ENCODE measurements around the gene GPR137B. TPM values are rescaled to one million over a fixed set of nuclear protein-coding genes. Genes with fewer than 3 reads are reported as not detected.

GPR137B gene
- total and polyA plus RNA-seq, 2 of the 4 experiments (the other 2 are of a cell fraction), result 4.5 to 12.3 TPM

GRCh38 chr1:236173174-236173767, 30.9 kb downstream of the GPR137B start:
- no peaks in the 10 kb centered on the region for H3K27me3 ChIP-seq (ENCODE audit: control insufficient read depth, insufficient read depth, low read length)
- H3K18ac ChIP-seq (ENCODE audit: low read depth, low read length), result no peak overlapping the region
- dilution Hi-C loops (cut with HindIII; ENCODE audit: low sequenced_read_pairs, unreplicated experiment) (no loop called here), intact Hi-C loops (cut with micrococcal nuclease) (no loop called here), in situ Hi-C loops (cut with MboI; ENCODE audit: low sequenced_read_pairs) (no loop called here)
- no peak overlapping the region for H3K27ac ChIP-seq (ENCODE audit: insufficient read depth, low read length)
- H2AK9ac ChIP-seq (replicated peaks; ENCODE audit: low read depth, low read length, poor library complexity), result no peak overlapping the region
- no peak overlapping the region for H2BK120ac ChIP-seq (ENCODE audit: low read depth, low read length)
- DNase-seq (no peak), ATAC-seq (ENCODE audit: low read depth) (no peak)
- H3K4ac ChIP-seq (ENCODE audit: low read depth, low read length), result no peak overlapping the region
- H3K9me3 ChIP-seq (ENCODE audit: control insufficient read depth, insufficient read depth, low read length), result no peaks in the 10 kb centered on the region
- H3K56ac ChIP-seq (ENCODE audit: extremely low read depth, insufficient read depth, low read length), result no peak overlapping the region
- peaks cover 4% of the 10 kb centered on the region; the same call in 1 of the 2 replicates for H3K4me1 ChIP-seq (ENCODE audit: control insufficient read depth, insufficient read depth, low read length)
- no peak overlapping the region for H4K8ac ChIP-seq (ENCODE audit: low read depth in 2 of 2, low read length in 2 of 2)
- H2BK15ac ChIP-seq (ENCODE audit: low read depth, low read length), result no peak overlapping the region
- TF ChIP-seq MAFK (IDR thresholded peaks at IDR 0.05; ENCODE audit: low read depth, low read length) (no peak), CTCF (conservative IDR thresholded peaks at IDR 0.05; ENCODE audit: low read depth, low read length) (no peak), RFX5 (IDR thresholded peaks at IDR 0.05; ENCODE audit: low read depth, low read length) (no peak), CHD1 (IDR thresholded peaks at IDR 0.05; ENCODE audit: low read depth, low read length) (no peak), POLR2A (IDR thresholded peaks at IDR 0.05; ENCODE audit: low read depth, low read length) (no peak), BHLHE40 (IDR thresholded peaks at IDR 0.05; ENCODE audit: low read depth, low read length) (no peak), RCOR1 (IDR thresholded peaks at IDR 0.05; ENCODE audit: insufficient replicate concordance, low read length) (no peak), MAZ (IDR thresholded peaks at IDR 0.05; ENCODE audit: borderline replicate concordance, low read depth, low read length) (no peak), FOS (IDR thresholded peaks at IDR 0.05; ENCODE audit: low read depth, low read length) (no peak), USF2 (IDR thresholded peaks at IDR 0.05; ENCODE audit: low read depth, low read length) (no peak), ELK1 (IDR thresholded peaks at IDR 0.05; ENCODE audit: borderline replicate concordance, low read depth, low read length) (no peak), CEBPB (IDR thresholded peaks at IDR 0.05; ENCODE audit: low read depth, low read length) (no peak)
- ChIA-PET CTCF (no interaction called here), POLR2A (ENCODE audit: unreplicated experiment) (no interaction called here)
- no peak overlapping the region for H2AFZ ChIP-seq (replicated peaks; ENCODE audit: low read length, poor library complexity)
- H3K4me3 ChIP-seq (ENCODE audit: insufficient read depth, low read depth, low read length), result no peak overlapping the region
- H4K91ac ChIP-seq (ENCODE audit: insufficient read depth, low read depth, low read length), result no peak overlapping the region
- 92% methylated on average over 2 of the region's 5 CpGs; no CpG with 5 or more reads in 1 of the 2 experiments for WGBS, 2 experiments (ENCODE audit: extremely low coverage in 2 of 2, insufficient read length in 1 of 2)
- BruUV-seq (replicated peaks), result no TSS peak
- peaks cover 0 to 3% of the 10 kb centered on the region in 2 experiments; a peak in 1 of 4 replicates for H3K79me1 ChIP-seq (ENCODE audit: low read depth in 1 of 2, low read length in 2 of 2)
- peaks cover 1% of the 10 kb centered on the region; the same call in 1 of the 2 replicates for H3K36me3 ChIP-seq (ENCODE audit: control insufficient read depth, insufficient read depth, low read length)
- H2BK5ac ChIP-seq (ENCODE audit: low read depth, low read length, poor library complexity, severe bottlenecking), result no peak overlapping the region
- H3K4me2 ChIP-seq (ENCODE audit: low read depth, low read length), result no peak overlapping the region
- no peaks in the 10 kb centered on the region; the same call in 1 of the 2 replicates for H3K9me1 ChIP-seq (ENCODE audit: insufficient read depth, low read length)
- no peak overlapping the region for H2BK20ac ChIP-seq (ENCODE audit: low read depth, low read length)
- no peak overlapping the region for H4K5ac ChIP-seq (ENCODE audit: low read depth, low read length)
- no peaks in the 10 kb centered on the region for H4K20me1 ChIP-seq (ENCODE audit: insufficient read depth, low read length)
- no peak overlapping the region for H3K23ac ChIP-seq (ENCODE audit: low read depth, low read length)
- H2AK5ac ChIP-seq (ENCODE audit: low read depth, low read length), result no peak overlapping the region
- H3K14ac ChIP-seq (replicated peaks; ENCODE audit: low read depth, low read length), result no peak overlapping the region
- no peak overlapping the region for H3K9ac ChIP-seq (ENCODE audit: low read depth, low read length)
